GM21619 (cell line): ENCODE measurements around the gene KIF13A.
"Not testable (repeated sequence)": the region's sequence is repeated elsewhere in the genome, so short reads cannot be mapped to it uniquely, and the experiment has no call there.

Source experiments
- ATAC-seq: cut with Tn5 transposase; IDR thresholded peaks from one replicate; pipeline ENCODE4 v1.9.1; 2021; ENCODE audit not compliant: unreplicated experiment

The KIF13A gene

DNA sequence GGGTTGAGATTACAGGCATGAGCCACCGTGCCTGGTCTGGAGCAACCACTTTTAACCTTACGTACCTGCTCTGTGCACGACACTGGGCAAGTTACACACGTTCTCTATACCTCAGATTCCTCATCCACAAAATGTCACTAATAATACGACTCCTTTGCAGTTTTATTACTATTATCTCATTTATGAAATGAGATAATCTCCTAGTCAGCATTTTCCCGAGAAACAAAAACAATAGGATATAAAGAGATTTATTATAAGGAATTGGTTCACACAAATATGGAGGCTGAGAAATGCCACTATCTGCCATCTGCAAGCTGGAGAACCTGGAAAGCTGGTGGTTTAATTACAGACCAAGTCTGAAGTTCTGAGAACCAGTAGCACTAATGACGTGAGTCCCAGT lies 12.0 kb upstream of the KIF13A start:
- no peak for ATAC-seq

- no peak for ATAC-seq
These were observed 11.0 kb upstream of the KIF13A start for GRCh38 chr6:17998442-17998841.

- no peak for ATAC-seq
These were observed 10.6 kb upstream of the KIF13A start for GRCh38 chr6:17998003-17998402.

DNA sequence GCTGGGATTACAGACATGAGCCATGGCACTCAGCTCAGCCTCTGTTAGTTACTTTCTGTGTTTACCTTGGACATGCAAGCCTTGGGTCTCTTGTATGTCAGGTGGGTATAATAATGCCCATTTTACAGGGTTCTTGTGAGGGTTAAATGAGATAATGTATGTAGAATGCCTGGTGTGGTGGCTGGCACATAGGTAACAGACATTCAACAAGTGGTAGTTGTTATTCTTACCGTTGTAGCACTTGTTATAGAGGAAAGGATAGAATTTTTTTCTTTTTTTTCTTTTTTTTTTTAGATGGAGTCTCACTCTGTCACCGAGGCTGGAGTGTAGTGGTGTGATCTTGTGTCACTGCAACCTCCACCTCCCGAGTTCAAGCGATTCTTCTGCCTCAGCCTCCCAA lies 8.0 kb upstream of the KIF13A start:
- no peak for ATAC-seq

- ATAC-seq = no peak
These were observed 6.6 kb upstream of the KIF13A start for GRCh38 chr6:17994019-17994418.

- ATAC-seq = no peak
These were observed 1.0 kb upstream of the KIF13A start for GRCh38 chr6:17988422-17988944.

DNA sequence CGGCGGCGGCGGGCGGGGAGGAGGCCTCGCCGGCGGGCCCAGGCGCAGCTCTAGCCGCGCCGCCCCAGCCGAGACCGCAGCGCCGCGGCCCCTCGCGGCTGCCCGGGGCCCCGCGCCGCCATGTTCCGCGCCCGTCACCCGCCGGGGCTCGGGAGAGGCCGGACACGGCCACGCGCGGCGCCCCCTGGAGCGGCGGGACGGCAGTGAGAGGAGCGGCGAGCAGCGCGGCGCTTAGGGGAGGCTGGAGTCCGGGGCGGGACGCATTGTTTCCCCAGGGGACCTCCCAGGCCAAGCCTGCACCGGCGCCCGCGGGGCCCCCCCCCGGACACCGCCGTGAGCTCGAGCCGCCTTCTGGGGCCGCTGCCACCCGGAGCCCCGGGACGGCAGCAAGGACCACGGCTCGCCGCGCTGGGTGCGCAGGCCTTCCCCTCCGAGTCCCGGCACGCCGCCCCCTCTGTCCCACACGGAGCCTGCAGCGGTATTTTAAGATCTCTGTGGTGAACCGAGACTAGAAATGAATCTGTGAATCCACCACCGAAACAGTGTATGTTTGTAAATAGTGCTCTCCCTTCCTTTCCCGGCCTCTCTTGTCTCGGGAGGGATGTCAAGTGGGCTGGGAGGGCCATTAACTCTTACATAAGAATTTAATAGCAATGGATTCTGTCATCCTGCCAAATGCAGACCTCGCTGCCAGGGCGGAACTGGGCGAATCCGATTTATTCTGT lies 424 bp upstream of the KIF13A start:
- ATAC-seq = peak; percentile 82

- peak; percentile 14 for ATAC-seq
These were observed 584 bp downstream of the KIF13A start for GRCh38 chr6:17986656-17987446.

DNA sequence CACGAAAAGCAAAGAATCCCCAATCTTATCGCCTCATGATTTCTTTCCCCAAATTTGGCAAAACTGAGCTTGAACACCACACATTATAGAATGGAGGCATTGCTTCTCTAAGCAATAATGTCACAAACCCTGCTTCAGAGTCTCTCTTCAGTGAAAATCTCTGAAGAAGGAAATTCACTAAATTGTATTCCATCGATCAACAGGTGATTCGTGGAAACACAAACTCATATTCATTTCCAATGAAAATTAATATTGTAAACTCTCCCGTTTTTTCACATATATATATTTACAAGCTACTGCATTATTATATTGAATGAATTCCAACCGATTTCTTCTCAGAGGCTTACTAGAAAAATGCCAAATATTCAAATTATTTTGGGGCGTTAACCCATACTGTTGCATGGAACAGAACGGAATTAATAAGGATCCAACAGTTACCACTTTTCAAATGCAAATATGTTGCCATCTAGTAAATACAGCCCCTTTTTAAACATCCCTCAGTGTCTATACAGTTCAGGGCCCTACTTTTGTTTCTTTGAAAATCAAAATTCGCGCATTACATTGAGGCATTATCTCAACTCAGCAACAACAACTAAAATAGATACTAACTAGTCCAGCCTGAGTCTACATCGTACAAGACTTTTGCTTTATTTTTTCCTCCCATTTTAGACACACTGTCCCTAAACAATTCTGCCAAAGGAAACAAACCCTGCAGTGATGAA lies 1.3 kb downstream of the KIF13A start:
- no peak for ATAC-seq

- ATAC-seq = no peak
These were observed 2.4 kb downstream of the KIF13A start for GRCh38 chr6:17984812-17985670.

GRCh38 chr6:17984399-17984798 lies 3.0 kb downstream of the KIF13A start:
- no peak for ATAC-seq

GRCh38 chr6:17983730-17984129 lies 3.7 kb downstream of the KIF13A start:
- ATAC-seq = no peak

DNA sequence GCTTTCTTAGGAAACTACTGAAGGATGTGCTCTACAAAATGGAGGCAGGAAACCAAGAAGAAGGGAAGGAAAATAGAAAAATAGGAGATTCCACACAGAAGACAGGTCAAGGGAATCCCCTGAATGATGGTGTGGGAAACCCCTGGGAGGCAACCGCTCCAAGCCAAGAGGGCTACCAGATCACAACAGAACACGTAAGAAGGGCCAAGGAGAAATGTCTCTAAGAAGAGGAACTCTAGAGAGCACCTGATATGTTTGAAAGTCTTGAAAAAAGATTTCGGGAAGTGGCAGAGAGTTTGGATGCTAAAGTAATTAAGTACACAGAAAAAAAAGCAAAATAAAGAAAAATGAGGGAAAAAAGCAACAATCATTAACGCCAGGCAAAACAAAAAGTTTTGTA lies 7.1 kb downstream of the KIF13A start:
- no peak for ATAC-seq

GRCh38 chr6:17979479-17979878 lies 8.0 kb downstream of the KIF13A start:
- ATAC-seq = no peak

GRCh38 chr6:17976258-17976657 lies 11.2 kb downstream of the KIF13A start:
- ATAC-seq = not testable (repeated sequence)

- ATAC-seq = no peak
These were observed 12.7 kb downstream of the KIF13A start for GRCh38 chr6:17974570-17975368.

DNA sequence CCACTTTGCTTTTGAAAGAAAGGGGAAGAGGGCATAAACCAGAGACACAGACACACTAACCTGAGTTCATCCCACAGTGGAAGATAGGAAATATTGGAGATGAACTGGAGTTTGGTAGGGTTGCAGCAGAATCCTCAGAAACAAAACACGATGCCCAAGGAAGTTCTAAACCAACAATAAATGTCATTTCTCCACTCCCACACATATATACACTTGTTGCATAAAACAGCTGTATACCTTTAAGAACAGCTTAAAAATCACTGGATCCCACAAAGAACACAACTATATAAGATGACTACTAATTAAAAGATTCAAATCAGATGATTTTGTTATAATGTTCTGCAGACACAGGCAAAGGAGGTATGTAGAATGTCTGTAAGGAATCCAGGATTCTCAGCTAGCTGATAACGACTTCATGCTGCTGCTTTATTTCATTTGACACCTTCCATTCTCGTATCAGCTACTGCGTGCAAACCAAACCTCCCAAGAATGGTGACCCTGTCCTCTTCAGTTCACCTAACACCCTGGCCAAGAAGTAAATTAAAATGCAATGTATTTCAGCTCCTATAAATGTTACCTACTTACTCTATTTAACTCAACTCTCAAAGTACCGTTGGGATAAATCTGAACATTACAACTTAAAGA lies 14.3 kb downstream of the KIF13A start:
- ATAC-seq = no peak

GRCh38 chr6:17972074-17972952 lies 15.1 kb downstream of the KIF13A start:
- no peak for ATAC-seq
